Fibroblast of skin of abdomen (primary cell): ENCODE data around the gene LSM7.

Experiments used
- DNase-seq: peaks from one replicate; pipeline ENCODE4 v3.0.0-alpha.2; 2013

LSM7 gene

DNA sequence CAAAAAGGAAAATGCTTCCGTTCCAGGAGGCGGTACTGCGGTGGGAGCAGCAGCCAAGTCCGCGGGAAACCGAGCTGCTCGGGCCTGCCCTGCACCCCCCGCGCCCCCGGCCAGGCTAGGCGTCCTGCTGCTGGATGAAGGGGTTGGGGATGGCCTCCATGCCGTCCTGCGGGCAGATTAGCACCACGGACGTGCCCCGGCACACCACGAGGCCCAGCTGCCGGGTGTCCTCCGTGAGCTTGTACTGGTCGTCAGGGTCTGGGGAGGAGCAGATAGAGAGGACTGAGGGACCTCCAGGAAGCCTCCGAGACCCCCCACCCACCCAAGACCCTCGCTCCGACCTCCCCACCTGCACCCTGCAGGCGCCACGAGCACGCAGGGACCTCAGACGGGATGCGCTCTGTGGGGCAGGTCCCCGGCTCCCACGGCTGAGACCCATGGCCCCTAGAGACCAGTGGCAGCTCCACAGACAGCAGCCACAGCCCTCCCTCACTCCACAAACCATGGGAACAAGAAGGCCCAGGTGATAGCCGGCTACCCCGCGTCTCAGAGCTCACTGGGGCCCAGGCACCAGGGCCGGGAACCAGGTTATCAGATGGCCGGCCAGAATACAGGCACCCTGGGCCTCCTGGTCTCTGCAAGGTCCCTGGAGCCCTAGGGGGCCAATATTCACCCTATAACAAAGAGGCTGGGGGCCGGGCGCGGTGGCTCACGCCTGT, 6.7 kb downstream of the LSM7 start:
- no peak for DNase-seq

- DNase-seq = no peak
Measured at GRCh38 chr19:2320939-2321338, 7.4 kb downstream of the LSM7 start.

DNA sequence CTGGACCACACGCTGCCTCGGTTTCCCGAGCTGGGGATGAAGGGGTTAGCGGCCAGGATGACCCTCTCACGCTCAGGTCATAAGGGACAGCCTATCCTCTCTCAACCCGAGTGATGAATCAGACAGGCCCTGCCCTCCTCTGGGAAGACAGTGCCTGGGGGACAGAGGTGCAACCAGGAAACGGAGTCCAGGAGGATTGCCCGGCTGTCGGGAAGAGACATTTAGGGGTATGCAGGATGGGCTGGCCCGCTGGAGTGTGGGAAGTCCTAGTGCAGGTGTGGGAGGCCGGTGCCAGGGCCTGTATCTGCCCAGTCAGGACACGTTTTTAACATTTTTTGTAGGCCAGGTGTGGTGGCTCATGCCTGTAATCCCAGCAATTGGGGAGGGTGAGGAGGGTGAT, 8.3 kb downstream of the LSM7 start:
- no peak for DNase-seq

DNA sequence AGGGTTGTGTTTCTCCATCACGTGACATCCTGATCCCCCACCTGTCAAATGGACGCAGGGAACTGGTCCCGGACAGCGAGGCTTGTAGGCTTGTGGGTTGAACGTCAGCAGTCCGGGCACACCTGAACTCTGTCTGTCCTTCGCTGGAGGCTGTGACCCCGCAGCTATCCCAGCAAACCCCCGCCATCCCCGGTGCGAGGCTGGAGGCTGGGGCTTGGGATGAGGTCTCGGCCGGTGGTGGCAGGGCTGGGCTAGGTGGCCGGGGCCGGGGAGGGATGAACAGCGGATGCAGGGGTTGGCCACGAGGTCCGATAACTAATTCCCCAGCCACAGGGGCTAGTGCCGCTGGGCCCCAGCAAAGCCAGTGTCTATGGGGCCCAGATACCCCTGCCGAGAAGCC, 8.8 kb downstream of the LSM7 start:
- no peak for DNase-seq

- DNase-seq = no peak
Measured at GRCh38 chr19:2318923-2319322, 9.5 kb downstream of the LSM7 start.

DNA sequence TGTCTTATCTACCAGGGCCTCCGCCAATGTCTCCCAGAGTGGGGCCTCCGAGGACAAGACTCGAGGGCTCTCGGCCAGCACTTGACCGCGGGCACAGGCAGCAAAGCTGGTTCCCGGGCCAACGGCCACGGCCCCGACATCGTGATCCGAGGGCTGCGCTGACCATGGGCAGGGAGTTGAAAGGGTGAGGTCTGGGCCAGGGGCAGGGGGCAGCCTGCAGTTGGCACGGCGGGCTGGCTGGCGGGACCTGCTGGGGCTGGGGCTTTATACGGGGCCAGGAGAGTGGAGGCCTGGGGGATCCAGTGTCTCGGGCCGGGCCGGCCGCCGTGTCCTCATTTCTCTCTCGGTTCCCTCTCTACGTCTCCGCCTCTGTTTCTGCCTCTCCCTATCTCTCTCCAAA, 10.6 kb downstream of the LSM7 start:
- no peak for DNase-seq

DNA sequence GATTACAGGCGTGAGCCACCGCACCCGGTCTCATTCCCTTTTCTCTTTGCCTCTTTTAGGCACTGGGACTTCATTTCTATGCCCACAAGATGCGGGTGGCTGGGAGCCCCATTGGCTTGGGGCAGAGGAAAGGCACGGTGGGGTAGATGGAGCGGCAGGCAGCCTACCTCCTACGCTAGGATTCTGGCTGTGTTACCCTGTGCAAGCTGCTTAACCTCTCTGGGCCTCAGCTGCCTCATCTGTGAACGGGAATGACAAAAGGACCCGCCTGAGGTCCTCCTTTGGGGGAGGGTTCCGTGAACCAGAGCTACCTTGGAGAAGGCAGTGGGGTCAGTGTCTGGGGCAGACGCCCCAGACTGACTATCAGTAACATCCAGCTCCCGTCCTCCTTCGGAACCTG, 11.1 kb downstream of the LSM7 start:
- DNase-seq = no peak

GRCh38 chr19:2315818-2316353, 12.5 kb downstream of the LSM7 start:
- peak; percentile 49 for DNase-seq

- DNase-seq = no peak
Measured at GRCh38 chr19:2315121-2315817, 13.1 kb downstream of the LSM7 start.

GRCh38 chr19:2312820-2313501, 15.4 kb downstream of the LSM7 start:
- no peak for DNase-seq

- no peak for DNase-seq
Measured at GRCh38 chr19:2311093-2311492, 17.3 kb downstream of the LSM7 start.

- DNase-seq = peak; percentile 40
Measured at GRCh38 chr19:2309734-2310362, 18.5 kb downstream of the LSM7 start.

DNA sequence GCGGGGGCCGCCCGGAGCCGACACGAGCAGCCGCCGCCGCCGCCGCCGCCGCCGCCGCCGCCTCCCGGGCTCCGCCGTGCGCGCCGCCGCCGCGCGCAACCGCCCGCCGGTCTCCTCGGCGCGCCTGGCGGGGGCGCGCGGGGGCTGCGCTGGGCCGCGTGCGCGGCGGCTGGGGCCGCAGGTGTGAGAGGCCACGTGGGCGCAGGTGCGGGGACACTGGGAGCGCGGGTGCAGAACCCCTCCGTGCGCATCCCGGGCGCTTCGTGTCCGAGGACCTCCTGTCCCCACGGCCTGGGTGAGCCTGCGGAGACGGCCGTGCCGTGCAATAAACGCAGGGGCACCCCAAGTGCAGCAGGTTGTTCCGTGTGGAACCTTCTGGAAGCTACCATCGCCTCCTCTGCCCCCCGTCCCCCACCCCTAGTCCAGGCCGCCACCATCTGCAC, 20.3 kb downstream of the LSM7 start, which contains the start of gene LINGO3:
Gene LINGO3 (minus strand): TSS at position 41 of the 443 bp plus-strand sequence. CDS start 16,378 bp downstream, outside the sequence.
- no peak for DNase-seq

DNA sequence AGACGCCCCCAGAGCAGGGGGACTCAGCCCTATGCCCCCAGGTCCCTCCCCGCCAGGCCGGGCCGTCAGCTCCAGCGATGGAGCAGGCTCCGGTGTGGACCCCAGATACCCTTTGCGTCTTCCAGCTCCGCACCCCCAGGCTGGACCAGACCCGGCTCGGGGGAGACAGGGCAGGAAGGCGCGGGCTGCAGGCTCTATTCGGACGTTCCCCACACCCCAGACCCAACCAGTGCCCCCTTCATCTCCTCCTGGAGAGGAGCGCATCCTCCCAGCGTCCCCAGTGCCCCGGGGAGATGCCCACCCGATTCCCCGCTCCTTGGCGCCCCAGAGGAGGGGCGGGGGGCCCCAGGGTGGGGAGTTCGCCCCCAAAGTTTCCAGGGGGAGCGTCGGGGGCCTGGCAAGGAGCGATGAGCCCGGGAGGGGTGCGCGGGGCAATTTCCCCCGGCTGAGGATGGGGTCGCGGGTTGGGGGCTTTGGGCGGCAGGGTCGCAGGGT, 20.8 kb downstream of the LSM7 start:
- no peak for DNase-seq

- no peak for DNase-seq
Measured at GRCh38 chr19:2306971-2307370, 21.4 kb downstream of the LSM7 start.

DNA sequence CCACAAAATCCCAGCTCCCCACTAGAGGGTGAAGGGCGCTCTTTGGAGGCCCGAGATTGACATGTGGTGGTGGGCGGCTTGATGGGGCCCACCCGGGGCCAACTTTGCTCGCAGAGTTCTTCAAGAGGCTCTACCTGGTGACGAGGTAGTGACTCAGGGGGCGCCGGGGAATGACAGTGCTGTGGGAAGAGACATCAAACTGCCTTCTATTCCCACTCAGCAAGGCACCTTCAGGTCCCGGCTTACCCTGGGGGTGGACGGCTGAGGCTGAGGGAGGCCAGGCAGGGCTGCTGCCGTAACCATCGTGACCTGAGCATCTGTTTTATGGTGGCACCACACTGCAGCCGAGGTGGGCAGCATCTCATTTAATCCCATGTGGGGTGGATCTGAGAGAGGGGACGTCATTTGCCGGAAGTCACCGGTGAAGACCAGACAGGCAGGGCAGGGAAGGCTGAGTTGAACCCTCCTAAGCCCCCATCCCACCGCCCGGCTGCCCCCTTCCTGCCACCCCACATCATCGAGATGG, 22.0 kb downstream of the LSM7 start:
- DNase-seq = no peak

- no peak for DNase-seq
Measured at GRCh38 chr19:2305452-2306280, 22.7 kb downstream of the LSM7 start.

GRCh38 chr19:2303211-2303798, 25.1 kb downstream of the LSM7 start:
- no peak for DNase-seq

GRCh38 chr19:2302319-2303210, 25.8 kb downstream of the LSM7 start:
- DNase-seq = peak; percentile 23

DNA sequence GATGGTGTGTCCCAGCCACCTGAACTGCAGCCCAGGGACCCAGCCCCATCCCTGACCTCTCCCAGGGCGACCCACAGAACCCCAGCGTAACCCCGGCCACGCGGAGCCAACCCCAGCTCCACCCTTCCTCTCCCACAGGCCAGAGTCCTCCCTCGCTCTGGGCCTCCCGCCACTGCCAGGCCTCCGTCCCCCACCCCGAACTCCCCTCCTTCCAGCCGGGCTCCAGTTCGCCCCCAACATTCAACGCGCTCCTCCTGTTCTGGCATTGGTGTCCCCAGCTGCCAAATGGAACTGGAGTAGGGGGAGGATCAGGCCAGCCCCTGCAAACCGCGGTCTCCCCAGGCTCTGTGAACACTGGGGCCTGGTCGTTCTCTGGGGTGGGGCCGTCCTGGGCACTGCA, 27.9 kb downstream of the LSM7 start:
- no peak for DNase-seq
